C4-2B (cell line): ENCODE measurements around the gene TLL2.
A peak's percentile ranks its signal among the peaks of the same experiment; 100 is the strongest.

Experiments
- H3K27ac ChIP-seq: fragments of 450-650 bp; 2 replicates; pipeline ENCODE4 v1.5.1; 2017
- ZFX ChIP-seq: fragments of 450-650 bp; IDR thresholded peaks from 2 replicates; pipeline ENCODE4 v1.6.1; 2017
- TF ChIP-seq, protein P1 (sequence below): fragments of 450-650 bp; conservative IDR thresholded peaks from 2 replicates; pipeline ENCODE4 v1.5.1; 2017; ENCODE audit warnings: mild to moderate bottlenecking

Gene TLL2

GRCh38 chr10:96380821-96381220, 132.9 kb downstream of the TLL2 start:
- TF ChIP-seq ZFX = no peak
- TF ChIP-seq, protein P1, sequence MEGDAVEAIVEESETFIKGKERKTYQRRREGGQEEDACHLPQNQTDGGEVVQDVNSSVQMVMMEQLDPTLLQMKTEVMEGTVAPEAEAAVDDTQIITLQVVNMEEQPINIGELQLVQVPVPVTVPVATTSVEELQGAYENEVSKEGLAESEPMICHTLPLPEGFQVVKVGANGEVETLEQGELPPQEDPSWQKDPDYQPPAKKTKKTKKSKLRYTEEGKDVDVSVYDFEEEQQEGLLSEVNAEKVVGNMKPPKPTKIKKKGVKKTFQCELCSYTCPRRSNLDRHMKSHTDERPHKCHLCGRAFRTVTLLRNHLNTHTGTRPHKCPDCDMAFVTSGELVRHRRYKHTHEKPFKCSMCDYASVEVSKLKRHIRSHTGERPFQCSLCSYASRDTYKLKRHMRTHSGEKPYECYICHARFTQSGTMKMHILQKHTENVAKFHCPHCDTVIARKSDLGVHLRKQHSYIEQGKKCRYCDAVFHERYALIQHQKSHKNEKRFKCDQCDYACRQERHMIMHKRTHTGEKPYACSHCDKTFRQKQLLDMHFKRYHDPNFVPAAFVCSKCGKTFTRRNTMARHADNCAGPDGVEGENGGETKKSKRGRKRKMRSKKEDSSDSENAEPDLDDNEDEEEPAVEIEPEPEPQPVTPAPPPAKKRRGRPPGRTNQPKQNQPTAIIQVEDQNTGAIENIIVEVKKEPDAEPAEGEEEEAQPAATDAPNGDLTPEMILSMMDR = no peak
- H3K27ac ChIP-seq = peak overlapping the region; percentile 92

- TF ChIP-seq ZFX = no peak
- TF ChIP-seq, protein P1 = no peak
- peak overlapping the region; percentile 92 for H3K27ac ChIP-seq
Observed at GRCh38 chr10:96379758-96380157, 134.0 kb downstream of the TLL2 start.

- no peak for TF ChIP-seq ZFX
- H3K27ac ChIP-seq = peak overlapping the region; percentile 92; the same call in 1 of the 2 replicates
Observed at GRCh38 chr10:96378741-96379140, 135.0 kb downstream of the TLL2 start.

DNA sequence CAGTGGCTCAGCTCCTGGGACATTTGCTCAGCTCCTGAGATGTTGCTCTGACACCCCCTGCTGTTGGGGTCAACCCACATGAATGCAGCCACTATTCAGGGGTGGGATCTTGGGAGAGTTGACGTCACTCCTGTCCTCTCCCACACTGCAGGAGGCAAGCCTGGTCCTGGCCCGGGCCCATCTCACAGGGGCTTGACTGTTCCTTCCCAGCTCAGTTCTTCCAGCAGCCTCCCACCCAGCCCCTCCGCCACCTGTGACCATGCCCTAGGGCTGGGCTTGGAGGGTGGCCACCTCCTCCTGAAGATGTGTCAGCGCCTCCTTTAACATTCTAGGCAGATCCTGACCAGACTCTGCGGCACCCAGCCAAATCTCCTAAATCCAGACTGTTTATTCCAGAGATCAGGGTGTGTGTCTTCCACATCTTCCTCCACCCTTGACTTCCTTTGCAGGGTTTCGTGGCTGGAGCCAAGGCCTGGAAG, 135.9 kb downstream of the TLL2 start:
- TF ChIP-seq, protein P1 = no peak
- no peak for TF ChIP-seq ZFX
- H3K27ac ChIP-seq = no peak overlapping the region

- no peak for TF ChIP-seq ZFX
- TF ChIP-seq, protein P1 = no peak
- no peak overlapping the region for H3K27ac ChIP-seq
Observed at GRCh38 chr10:96376483-96376882, 137.2 kb downstream of the TLL2 start.

DNA sequence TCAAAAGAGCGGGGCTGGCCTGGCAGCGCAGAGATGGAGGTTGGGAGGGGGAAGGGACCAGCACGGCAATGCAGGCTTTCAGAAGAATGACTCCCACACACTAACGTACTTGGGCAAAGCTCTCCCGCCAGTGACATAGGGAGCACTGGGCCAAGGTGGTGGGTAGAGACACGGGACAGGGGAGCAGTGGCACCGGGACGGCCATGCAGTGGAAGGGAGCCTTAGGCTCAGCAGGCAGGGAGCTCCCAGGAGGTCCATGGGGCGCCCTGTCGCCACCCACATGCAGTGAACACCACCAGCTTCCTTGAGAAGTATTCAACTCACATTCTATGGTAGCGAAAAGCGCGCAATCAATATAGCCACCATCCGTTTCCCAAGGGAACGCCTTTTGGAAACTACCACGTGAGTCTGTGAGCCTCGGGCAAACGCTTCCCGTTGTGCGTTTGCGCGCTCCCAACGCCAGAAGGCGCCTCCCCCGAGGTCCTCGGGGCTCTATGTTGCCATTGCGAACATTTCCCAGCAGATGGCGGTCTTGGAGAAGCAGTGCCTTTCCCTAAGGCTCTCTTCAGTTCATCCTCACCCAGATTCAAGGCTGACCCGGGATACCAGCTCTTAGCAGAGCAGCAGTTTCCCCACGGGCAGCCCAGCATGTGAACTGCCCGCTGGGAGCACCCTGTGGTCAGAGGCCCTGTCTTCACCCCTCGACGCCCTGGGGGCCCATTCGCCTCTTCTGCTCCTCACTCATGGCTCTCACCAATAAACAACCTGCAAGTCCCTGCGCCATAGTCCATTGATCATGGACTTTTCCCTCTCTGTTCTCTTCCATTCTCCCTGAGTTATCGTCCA, 138.5 kb downstream of the TLL2 start:
- TF ChIP-seq, protein P1 = peak; percentile 98
- no peak for TF ChIP-seq ZFX
- H3K27ac ChIP-seq = peak overlapping the region; percentile 61

DNA sequence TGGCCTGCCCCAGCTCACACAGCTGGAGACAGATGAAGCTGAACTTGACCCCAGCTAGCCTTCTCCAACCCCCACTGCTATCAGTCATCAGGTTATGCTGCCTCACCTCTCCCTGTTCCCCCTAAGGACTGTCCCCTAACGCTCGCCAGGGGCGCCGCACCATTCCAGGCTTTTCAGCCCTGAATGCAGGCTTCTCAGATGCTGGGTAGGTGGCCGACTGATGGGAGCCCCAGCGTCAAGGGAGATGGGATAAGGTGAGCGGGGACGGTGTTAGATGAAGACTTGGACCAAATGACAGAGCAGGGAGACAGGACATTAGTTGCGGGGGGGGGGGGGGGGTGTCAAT, 139.1 kb downstream of the TLL2 start:
- H3K27ac ChIP-seq = peak overlapping the region; percentile 61
- no peak for TF ChIP-seq ZFX
- TF ChIP-seq, protein P1 = no peak

- no peak overlapping the region for H3K27ac ChIP-seq
- TF ChIP-seq, protein P1 = no peak
- TF ChIP-seq ZFX = no peak
Observed at GRCh38 chr10:96374004-96374403, 139.7 kb downstream of the TLL2 start.
